HuH-7 (cell line): ENCODE measurements around the gene TTC16.
A peak's percentile ranks its signal among the peaks of the same experiment; 100 is the strongest.

Experiments used
- DNase-seq: peaks from one replicate; pipeline ENCODE4 v3.0.0; 2011; ENCODE audit warnings: low spot score

The TTC16 gene

DNA sequence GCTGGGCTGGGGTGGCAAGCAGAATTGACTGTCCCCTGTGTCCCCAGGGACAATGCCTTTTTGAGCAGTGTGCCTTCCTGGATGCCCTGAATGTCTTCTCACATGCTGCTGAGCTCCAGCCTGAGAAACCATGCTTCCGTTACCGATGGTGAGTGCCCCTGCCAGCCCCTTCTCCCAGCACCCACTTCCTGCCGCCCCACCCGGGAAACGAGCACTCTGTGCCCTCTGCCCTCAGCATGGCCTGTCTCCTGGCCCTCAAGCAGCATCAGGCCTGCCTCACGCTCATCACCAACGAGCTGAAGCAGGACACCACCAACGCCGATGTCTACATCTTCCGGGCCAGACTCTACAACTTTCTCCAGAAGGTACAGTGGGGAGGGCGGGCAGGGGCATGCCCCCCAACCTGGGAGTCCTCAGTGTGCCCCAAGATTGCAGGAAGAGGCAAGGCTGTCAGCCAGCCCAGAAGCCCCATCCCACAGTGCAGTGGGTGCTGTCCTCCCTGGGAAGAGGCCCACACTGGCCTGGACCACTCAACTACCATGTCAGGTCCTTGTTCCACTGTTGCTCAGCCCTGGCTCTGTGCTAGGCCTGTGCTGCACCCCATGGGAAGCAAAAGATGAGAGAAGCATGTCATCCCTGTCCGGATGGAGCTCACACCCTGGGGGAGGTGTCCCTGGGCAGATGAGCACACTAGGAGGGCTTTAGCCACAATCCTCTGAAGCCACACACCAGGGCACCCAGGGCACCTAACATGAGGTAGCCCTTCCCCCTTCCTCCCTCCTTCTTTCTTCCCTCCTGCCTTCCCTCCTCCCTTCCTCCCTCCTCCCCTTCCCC, 4.4 kb downstream of the TTC16 start:
- DNase-seq, result no peak

DNA sequence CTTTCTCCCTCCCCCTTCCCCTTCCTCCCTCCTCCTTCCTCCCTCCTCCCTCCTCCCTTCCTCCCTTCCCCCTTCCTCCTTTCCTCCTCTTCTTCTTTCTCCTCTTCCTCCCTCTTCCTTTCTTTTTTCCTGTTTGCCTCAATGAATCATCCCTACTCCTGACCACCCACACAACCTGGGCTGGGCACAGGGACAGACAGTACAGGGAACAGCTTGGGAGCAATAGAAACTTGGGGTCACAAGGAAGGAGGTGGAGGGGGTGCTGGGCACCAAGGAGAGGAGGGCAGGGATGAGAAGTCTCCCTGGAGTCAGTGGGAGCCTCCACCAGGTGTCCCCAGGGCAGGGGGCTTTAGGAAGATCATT, 5.0 kb downstream of the TTC16 start:
- no peak for DNase-seq

DNA sequence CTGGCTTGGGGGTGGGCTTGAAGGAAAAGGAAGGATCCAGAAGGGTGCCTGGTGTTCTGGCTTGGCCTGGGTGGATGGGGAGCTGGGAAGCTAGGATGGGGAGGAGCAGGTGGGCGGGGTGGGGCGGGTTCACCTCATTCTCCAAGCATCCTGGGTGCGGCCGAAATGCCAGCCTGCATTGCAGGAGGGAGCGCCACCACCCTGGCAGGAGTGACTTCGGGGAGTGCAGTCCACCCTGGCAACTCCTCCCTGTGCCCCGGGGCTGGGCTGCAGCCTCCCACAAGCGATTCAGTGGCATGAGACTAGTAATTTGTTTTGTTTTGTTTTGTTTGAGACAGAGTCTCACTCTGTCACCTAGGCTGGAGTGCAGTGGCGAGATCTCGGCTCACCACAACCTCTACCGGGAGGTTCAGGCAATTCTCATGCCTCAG, 5.5 kb downstream of the TTC16 start:
- no peak for DNase-seq

DNA sequence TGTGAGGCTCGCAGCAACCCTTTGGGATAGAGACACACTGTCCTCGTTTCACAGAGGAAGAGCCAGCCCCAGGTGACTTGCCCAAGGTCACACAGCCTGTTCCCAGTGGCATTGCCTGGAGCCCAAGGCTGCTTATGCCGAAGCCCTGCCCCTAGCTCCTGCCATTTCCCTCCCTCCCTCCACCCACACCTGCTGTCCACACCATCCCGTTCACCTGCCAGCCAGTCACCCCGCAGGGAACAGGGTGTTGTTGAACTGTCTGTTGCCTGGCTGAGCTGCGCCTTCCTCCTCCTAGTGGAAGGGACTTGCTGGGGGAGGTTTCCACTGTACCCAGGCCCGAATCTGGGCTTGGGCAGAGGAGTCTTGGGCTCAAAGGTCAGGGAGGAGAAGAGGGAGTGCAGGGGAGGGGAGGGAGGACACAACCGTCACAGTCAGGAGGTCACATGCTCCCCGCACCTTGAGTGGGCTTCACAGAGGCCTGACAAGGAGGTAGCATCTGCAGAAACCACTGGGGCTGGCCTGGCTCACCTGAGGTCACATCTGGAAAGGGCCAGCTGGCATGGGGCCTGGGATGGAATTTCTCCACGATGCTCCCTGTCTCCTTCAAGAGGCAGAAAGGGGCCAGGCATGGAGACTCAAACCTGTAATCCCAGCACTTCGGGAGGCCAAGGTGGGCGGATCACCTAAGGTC, 6.3 kb downstream of the TTC16 start:
- DNase-seq, result no peak

DNA sequence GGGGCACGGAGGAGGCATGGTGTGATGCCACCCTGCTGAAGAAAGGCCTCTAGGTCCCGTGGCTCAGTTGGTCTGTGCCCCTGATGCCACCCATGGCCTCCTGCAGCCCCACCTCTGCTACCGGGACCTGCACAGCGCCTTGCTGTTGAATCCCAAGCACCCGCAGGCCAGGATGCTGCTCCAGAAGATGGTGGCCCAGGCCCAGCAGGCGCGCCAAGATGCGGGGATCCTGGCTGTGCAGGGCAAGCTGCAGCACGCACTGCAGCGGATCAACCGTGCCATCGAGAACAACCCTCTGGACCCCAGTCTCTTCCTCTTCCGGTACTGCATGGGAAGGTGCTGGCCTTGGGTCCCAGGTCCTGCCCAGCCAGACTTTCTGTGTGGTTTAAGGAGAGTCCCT, 7.1 kb downstream of the TTC16 start:
- DNase-seq, result no peak

DNA sequence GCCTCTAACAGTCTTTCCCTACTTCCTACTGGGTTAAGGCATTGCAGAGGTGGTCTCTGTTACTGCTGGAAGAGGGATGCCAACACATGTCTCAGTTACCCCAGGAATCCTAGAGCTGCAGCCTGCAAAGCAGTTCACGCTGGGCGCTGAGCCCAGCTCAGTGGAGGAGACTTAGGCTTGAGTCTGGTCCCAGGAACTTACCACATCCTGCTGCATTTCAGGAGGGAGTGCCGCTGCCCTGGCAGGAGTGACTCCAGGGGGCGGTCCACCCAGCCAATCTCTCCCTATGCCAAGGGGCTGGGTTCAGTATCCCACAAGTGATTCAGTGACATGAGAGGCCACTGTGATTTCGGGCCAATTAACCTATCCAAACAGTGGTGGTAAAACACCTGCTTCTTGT, 7.6 kb downstream of the TTC16 start:
- DNase-seq, result no peak

DNA sequence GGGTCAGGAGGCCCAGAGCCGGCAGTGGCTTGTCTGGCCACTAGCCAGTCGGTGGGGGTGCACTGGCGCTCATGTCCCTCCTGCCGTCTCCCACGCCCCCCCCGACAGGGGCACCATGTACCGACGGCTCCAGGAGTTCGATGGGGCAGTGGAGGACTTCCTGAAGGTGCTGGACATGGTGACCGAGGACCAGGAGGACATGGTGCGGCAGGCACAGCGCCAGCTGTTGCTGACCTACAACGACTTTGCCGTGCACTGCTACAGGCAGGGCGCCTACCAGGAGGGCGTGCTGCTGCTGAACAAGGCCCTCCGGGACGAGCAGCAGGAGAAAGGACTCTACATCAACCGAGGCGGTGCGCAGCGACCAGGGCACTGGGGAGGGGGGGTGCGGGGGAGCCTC, 8.1 kb downstream of the TTC16 start:
- no peak for DNase-seq

DNA sequence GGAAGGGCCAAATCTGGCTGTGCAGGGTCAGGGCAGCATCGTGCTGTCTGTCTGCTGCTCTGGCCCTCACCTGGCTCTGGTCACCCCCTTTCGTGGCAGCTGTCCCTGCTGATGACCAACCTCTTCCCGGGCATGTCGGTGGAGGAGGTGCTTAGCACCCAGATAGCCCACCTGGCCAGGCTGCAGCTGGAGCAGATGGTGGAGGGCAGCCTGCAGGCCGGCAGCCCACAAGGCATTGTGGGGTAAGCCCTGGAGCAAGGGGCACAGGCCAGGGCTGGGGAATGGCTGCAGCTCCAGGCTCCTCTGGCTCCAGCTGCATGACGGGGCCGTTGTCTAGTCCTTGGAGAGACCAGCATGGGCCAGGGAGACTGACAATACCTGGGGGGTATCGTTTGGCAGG, 11.0 kb downstream of the TTC16 start:
- no peak for DNase-seq

DNA sequence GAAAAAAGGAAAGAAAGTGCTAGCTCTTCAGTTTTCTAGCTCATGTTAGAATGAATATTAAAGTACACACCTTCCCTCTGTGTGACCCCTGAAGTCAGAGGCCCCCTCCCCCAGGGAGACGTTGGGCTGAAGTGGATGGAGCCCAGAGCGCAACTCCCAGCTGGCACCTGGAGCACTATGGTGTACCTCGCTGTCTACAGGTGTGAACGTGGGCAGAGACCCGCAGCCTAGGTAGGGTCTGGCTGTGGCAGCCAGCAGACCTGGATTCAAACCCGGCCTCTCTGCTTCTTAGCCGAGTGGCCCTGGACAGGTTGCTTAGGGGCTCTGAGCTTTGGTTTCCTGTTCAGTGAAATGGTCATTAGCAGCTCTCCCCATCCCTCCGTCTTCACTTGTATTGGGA, 12.9 kb downstream of the TTC16 start:
- no peak for DNase-seq

DNA sequence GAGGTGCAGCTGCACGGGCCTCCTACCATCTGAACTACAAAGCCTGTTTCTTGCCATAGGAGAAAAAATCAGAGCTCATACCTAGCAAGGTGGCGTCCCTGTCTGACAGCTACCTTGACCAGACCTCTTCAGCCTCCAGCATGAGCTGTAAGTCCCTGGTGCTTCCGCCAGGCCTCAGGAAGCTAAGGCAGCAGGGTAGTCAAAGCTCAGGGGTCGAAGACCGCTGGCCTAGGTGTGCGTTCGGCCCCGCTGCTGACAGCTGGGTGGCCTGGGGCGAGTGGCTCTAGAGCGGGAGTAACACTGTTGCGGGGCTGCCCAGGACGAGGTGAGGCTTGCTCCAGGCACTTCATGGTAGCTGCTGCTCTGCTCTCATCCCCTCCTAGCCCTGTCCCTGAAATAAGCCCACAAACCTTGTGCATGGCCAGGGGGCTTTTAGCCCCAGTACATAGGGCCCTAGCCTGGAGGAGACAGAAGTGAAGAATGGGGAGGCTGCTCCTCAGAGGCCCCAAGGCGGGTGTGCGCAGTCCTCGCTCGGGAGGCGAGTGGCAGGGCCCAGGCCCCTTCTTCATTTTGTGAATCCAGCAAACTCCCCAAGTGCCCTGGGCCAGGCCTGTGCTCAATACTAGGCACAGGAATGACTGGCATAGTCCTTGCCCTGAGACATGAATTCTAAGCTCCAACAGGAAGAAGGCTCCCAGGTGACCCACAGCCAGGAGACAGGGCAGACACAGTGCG, 13.8 kb downstream of the TTC16 start:
- DNase-seq, result no peak

DNA sequence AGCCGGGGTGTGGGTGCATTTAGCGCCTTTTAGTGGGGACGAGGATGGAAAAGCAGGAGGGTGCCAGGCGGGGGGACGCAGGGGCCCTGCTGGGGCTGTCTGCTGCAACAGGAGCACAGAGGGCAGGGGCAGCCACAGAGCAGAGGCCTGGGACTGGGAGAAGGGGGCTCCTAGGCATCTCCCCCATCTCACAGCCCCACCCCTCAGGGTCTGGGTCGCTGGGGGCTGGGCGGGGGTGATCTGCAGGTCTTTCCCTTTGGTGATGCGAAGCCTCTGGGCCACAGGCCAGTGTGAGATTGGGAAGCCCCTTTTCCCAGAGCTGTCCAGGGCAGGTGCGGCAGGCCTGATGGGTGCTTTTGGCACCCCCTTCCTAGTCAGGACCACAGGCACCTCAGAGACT, 14.4 kb downstream of the TTC16 start:
- DNase-seq, result no peak

DNA sequence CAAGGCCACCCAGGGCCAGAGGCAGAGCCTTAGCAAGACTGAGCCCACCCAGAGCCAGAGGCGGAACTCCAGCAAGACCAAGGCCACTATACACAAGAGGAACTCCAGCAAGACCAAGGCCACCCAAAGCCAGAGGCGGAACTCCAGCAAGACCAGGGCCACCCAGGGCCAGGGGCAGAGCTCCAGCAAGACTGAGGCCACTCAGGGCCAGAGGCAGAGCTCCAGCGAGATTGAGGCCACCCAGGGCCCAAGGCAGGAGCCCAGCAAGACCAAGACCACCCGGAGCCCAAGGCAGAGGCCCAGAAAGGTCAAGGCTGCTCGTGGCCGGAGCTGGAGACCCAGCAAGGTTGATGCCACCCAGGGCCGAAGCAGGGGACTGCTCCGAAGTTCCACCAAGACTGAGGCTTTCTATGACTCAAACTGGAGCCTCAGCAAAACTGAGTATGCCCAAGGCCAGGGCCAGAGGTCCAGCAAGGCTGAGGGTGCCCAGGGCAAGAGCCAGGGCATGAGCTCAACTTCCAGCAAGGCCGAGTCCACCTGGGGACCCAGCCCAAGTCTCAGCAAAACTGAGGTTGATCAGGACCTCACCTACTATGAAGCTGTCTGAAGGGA, 15.0 kb downstream of the TTC16 start:
- DNase-seq, result no peak

DNA sequence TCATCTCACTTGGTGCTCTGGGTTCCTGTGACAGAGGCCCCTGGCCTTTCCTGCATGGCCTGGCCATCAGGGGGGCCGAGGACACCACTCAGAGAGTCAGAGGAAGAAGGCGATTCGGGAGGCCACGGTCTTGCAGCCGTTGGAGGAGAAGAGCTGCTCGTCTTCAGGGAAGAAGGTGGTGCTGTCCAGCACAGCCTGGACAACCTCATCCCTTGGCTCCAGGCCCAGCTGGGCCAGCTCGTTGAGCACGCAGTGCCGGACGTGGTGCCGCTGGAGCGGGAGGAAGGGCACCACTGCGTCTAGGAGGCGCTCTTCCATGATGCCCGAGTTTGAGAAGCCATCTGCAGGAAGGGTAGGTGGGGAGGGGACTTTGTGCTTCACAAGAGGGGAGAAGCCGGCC, 16.1 kb downstream of the TTC16 start:
- no peak for DNase-seq

DNA sequence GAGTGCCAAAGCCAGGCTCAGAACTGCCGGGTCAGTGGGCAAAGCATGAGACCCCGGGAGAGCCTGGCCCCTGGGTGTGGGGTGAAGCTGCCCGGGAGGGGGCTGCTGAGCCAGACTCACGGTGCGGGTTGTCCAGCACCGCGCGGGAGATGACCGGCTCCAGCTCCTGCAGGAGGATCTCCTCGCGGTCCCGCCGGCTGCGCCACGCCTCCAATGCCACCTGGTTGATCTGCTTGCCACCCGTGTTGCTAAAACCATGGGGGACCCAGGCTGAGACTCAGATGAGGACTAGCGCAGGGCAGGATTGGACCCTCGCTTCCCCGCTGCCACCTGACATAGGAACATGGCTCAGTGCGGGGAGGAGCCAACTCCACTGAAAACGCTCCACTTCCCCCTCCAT, 16.6 kb downstream of the TTC16 start:
- no peak for DNase-seq

DNA sequence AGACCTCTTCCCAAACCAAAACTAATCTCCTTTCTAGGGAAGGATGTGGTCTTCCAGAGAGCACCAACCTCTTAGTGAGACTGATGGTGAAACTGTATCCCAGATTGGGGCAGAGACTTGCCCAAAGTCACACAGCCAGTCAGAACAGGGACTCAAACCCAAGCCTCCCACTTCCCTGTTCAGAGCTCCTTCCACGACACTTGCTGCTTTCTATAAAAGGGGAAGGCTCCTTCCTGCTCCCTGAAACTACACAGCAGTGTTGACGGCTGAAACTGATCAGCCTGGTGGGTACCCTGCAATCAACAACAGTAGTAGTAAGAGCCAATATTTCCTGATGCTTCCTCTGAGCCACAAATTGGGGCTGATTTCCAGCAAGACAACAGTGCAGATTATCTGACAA, 17.7 kb downstream of the TTC16 start:
- no peak for DNase-seq

DNA sequence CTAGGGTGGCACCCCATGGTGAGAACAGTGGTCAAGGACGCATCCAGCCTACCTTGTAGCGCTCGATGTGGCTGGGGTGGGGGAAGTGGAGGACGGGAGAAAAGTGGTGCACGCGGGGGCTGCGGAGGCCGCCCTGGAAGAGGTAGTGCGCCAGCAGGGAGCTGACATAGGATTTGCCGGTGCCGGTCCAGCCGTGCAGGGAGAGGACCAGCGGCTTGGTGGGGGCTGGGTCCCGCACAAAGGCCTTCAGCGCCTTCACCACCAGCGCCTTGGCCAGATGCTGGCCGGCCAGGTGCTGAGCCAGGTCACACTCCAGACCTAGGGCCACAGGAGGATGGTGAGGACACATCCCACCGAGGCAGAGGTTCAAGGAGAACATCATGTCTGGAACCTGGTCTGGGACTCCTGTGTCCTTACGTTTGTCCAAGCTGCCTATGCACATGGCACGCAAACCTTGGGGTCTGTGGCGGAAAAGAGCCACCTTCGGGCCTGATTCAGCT, 18.4 kb downstream of the TTC16 start:
- DNase-seq, result no peak

DNA sequence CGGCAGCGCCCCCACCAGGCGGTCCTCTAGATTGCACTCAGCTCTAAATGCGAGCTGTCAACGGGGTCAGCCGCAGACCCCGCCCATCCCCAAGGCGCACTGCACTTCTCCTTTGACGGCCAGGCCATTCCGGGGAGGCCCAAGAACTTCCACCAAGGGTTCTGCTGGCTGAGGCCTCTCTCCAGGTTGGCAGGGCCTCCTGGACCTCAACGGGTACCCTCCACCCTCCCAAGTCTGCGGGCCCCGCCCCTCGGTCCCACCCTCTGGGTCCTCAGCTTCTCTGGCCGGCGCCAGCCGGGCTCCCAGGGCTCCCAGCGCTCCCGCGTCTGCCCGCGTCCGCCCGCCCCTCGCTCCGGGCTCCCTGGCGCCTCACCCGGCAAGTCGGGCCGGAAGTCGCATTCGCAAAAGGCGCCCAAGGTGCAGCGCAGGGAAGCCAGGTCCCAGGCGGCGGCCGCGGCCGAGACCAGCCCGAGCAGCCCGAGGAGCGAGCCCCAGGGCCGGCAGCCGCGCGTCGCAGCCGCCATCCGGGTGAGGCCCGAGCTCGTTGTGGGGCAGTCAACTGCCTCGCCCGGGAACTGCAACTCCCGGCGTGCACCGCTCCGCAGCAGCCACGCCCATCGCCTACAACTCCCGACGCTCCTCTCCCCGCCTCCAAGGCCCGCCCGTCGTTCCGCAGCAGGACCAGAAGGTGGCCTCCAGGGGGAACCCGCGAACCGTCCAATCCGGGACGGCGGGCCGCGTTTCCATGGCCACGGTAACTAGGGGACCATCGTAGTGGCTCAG, 19.1 kb downstream of the TTC16 start, which contains the start of gene TOR2A:
Gene TOR2A, minus strand, starts transcription at position 548 of the 783 bp plus-strand sequence. Its CDS starts 24 bp downstream, at position 524.
- peak; percentile 98 for DNase-seq

DNA sequence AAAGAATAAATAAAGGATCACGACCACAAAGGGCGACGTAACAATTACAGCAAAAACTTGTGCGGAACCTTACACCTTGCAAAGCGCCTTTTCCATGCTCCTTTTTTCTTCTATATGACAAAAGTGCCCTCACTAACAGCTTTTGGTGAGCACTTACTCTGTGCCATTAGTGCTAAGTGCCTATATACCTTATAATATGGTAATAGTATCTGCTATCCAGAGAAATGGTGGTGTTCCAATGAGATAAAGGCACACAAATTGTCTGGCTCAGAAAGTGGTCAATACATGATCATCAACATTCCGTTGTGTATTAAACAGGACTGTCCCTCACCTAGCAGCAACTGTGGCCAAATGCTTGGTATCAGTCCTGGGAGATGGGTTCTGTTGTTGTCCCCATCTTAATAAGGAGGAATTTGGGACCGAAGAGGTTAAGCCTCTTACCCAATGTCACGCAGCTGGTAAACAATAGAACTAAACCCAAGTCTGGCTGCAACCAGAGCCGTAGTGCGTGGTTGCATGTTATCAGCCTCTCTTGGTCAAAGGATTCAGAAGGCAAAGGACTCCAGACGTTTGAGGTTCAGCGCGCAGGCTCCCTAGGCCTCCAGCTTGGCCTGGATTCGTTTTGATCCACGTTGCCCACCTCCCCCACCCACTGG, 19.8 kb downstream of the TTC16 start:
- DNase-seq, result no peak

DNA sequence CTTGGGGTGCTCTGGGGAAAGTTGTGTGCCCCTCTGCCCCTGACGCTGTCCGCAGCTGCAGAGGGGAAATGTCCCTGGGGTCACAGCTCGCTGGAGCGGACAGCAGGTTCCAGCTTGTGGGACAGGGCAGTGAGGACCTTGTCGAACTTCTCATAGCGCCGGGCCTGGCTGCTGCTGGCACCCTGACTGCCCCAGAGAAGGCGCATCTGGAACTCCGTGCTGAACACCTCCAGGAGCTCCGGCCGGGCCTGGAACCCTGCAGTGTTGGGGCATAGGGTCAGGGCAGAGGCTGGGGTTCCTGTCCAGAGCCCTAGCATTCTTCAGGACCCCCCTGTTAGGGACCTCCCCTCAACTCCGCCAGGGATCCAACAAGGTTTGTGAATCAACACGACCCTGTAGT, 22.8 kb downstream of the TTC16 start:
- DNase-seq, result no peak

DNA sequence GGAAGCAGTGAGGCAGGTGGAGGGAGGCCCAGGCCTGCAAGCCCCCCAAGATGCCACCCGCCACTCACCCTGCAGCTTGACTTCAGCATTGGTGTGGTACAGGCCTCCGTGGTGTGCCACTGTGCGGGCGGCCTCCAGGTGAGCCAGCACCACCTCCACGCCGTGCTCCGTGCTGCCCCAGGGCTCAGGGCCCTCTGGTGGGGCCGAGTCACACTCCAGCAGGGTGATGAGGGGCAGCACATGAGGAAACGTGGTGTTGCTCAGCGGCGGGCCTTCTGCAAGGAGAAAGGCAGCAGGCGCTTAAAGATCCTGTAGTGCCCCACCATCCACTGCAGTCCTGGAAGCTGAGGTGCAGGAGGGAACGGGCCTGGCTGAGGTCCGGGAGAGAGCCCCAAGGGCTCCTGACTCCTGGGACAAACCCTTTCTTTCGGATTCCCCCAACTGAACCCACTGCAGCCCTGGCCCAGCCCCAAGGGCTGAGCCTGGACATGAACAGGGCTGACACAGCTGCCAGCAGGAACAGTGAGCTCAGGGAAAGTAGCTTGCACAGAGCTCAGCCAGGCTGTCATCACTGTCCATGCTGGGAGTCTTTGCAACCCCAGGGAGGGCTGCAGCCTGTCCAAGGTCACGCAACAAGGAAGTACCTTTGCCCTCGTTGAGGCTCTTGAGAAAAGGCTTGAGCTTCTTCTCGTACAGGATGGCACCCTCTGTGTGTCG, 23.9 kb downstream of the TTC16 start:
- no peak for DNase-seq
